GM21526 (cell line): ENCODE data around the gene SRSF12.
"Not testable (repeated sequence)": the region's sequence is repeated elsewhere in the genome, so short reads cannot be mapped to it uniquely, and the experiment has no call there.

Experiments used
- ATAC-seq: cut with Tn5 transposase; IDR thresholded peaks from one replicate; pipeline ENCODE4 v1.9.1; 2021; ENCODE audit warnings: moderate library complexity; ENCODE audit not compliant: unreplicated experiment, low FRiP score

The SRSF12 gene

GRCh38 chr6:89079511-89080234 lies 38.2 kb downstream of the SRSF12 start:
- ATAC-seq = no peak

GRCh38 chr6:89073840-89074239 lies 44.0 kb downstream of the SRSF12 start:
- no peak for ATAC-seq

GRCh38 chr6:89073014-89073620 lies 44.8 kb downstream of the SRSF12 start:
- ATAC-seq = no peak

GRCh38 chr6:89071036-89071435 lies 46.8 kb downstream of the SRSF12 start:
- no peak for ATAC-seq

GRCh38 chr6:89069536-89070163 lies 48.2 kb downstream of the SRSF12 start:
- ATAC-seq = no peak

GRCh38 chr6:89068695-89069094 lies 49.2 kb downstream of the SRSF12 start:
- no peak for ATAC-seq

- no peak for ATAC-seq
Observed at GRCh38 chr6:89067796-89068195, 50.1 kb downstream of the SRSF12 start.

- ATAC-seq = no peak
Observed at GRCh38 chr6:89066940-89067646, 50.8 kb downstream of the SRSF12 start.

GRCh38 chr6:89066121-89066520 lies 51.8 kb downstream of the SRSF12 start:
- not testable (repeated sequence) for ATAC-seq

GRCh38 chr6:89064931-89065330 lies 52.9 kb downstream of the SRSF12 start:
- ATAC-seq = not testable (repeated sequence)

- ATAC-seq = no peak
Observed at GRCh38 chr6:89063881-89064280, 54.0 kb downstream of the SRSF12 start.

- ATAC-seq = no peak
Observed at GRCh38 chr6:89059227-89059626, 58.6 kb downstream of the SRSF12 start.

- ATAC-seq = no peak
Observed at GRCh38 chr6:89058627-89059026, 59.2 kb downstream of the SRSF12 start.

- ATAC-seq = no peak
Observed at GRCh38 chr6:89057759-89058158, 60.1 kb downstream of the SRSF12 start.

GRCh38 chr6:89054208-89054607 lies 63.7 kb downstream of the SRSF12 start:
- no peak for ATAC-seq

- no peak for ATAC-seq
Observed at GRCh38 chr6:89051676-89052075, 66.2 kb downstream of the SRSF12 start.

GRCh38 chr6:89050697-89051096 lies 67.2 kb downstream of the SRSF12 start:
- ATAC-seq = no peak

- no peak for ATAC-seq
Observed at GRCh38 chr6:89050155-89050554, 67.7 kb downstream of the SRSF12 start.

- no peak for ATAC-seq
Observed at GRCh38 chr6:89048985-89049384, 68.9 kb downstream of the SRSF12 start.

- no peak for ATAC-seq
Observed at GRCh38 chr6:89048288-89048923, 69.5 kb downstream of the SRSF12 start.

GRCh38 chr6:89047473-89047872 lies 70.4 kb downstream of the SRSF12 start:
- ATAC-seq = no peak
